K562 (cell line): ENCODE measurements around the gene RBMS3.

ENCODE experiments used
- CHD2 ChIP-seq: IDR thresholded peaks from 2 replicates; pipeline ENCODE4 v1.6.1; 2011; ENCODE audit warnings: low read depth, low read length
- EP300 ChIP-seq: IDR thresholded peaks from 2 replicates; pipeline ENCODE4 v1.6.1; 2012; ENCODE audit warnings: low read length, improper control_type of control experiment
- EZH2 ChIP-seq: IDR thresholded peaks from 2 replicates; pipeline ENCODE4 v1.6.1; 2012; ENCODE audit warnings: low read depth, mild to moderate bottlenecking, inconsistent platforms, low read length, borderline replicate concordance
- MAFK ChIP-seq: IDR thresholded peaks from 2 replicates; pipeline ENCODE4 v1.6.1; 2011; ENCODE audit warnings: low read length, improper control_type of control experiment
- POLR2A ChIP-seq: fragments of 450-650 bp; conservative IDR thresholded peaks from 2 replicates; pipeline ENCODE4 v1.6.1; 2016
- POLR2AphosphoS5 ChIP-seq: IDR thresholded peaks from 2 replicates; pipeline ENCODE4 v1.6.1; 2011; ENCODE audit warnings: mild to moderate bottlenecking, low read depth, low read length, moderate library complexity; ENCODE audit not compliant: control insufficient read depth, insufficient read depth
- ZNF584 ChIP-seq: fragments of 200-800 bp; sonication (Bioruptor generic); IDR thresholded peaks from 2 replicates; pipeline ENCODE4 v1.6.1; 2016; ENCODE audit warnings: low read depth, mild to moderate bottlenecking, missing genetic modification characterization, missing compliant biosample characterization
- TF ChIP-seq, protein P1 (sequence below): sonication (generic); formaldehyde crosslinking; IDR thresholded peaks from 2 replicates; pipeline ENCODE4 v1.8.1; 2022; ENCODE audit warnings: missing genetic modification reagents

DNA sequence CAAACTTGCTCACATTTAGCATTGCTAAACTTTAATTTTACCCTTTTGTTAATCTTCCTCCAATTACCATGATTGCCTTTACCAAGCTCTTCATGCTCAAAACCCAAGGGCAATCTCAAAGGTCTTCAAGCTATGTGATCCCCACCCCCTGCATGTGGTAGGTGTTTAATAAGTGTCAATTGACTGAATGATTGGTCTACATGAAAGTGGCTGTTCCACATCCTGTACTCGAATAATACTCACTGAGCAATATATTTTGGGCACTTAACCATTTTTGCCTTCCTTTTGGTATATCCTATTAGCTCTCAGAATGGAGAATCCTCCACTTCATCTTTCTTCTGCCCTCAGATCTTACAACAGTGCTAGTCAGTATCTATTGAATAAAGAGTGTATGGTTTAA, 17.1 kb downstream of the RBMS3 start:
- no peak for TF ChIP-seq MAFK
- TF ChIP-seq EP300, result no peak
- no peak for TF ChIP-seq POLR2A
- no peak for TF ChIP-seq ZNF584 (CRISPR knock-in tag)
- TF ChIP-seq POLR2AphosphoS5, result no peak
- TF ChIP-seq CHD2, result no peak
- no peak for TF ChIP-seq EZH2
- TF ChIP-seq, protein P1, sequence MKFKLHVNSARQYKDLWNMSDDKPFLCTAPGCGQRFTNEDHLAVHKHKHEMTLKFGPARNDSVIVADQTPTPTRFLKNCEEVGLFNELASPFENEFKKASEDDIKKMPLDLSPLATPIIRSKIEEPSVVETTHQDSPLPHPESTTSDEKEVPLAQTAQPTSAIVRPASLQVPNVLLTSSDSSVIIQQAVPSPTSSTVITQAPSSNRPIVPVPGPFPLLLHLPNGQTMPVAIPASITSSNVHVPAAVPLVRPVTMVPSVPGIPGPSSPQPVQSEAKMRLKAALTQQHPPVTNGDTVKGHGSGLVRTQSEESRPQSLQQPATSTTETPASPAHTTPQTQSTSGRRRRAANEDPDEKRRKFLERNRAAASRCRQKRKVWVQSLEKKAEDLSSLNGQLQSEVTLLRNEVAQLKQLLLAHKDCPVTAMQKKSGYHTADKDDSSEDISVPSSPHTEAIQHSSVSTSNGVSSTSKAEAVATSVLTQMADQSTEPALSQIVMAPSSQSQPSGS (CRISPR knock-in tag), result no peak
